ENCODE results near the gene SRP14.
A peak's percentile ranks its signal among the peaks of the same experiment; 100 is the strongest.

- TF ChIP-seq CTCF (IDR thresholded peaks at IDR 0.05; ENCODE audit: insufficient read depth, low read length), result no peak
- no peak for TF ChIP-seq REST (IDR thresholded peaks at IDR 0.05; ENCODE audit: insufficient replicate concordance, low read depth)
- peak; percentile 86; the same call in 1 of the 2 replicates for TF ChIP-seq POLR2AphosphoS5 (IDR thresholded peaks at IDR 0.05; ENCODE audit: low read depth)
Measured at GRCh38 chr15:40038638-40039543, at the start of gene SRP14.
